ENCODE results near the gene KAZALD1. TPM values are rescaled to one million over a fixed set of nuclear protein-coding genes. Genes with fewer than 3 reads are reported as not detected.

The KAZALD1 gene
- total and polyA plus RNA-seq, 10 of the 15 experiments (the other 5 are each of a cell fraction or from before 2014, with no cell fraction given): 0.10 to 4.3 (median 1.9) TPM

DNA sequence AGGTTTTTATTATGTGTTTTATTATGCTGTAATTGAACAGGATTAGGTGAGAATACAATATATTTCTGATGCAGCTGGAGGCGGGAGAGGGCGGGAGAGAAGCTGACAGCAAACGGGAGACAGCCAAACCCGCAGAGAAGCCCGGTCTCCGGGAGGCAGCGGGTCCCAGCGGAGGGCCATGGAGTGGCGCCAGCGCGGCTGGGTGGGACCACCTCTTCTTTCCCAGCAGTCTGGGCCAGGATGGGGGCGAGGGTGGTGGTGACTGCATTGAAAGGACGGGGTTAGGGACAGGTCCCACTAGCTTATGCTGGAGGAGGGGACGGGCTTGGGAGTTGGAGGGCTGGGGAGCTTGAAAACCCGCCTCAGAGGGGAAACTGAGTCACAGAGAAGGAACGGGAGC lies 14.5 kb upstream of the KAZALD1 start:
- Histone ChIP-seq H3K4me2 (ENCODE audit: control insufficient read depth, insufficient read depth) (no peak overlapping the region), H3K4me3 (no peak overlapping the region), H3K4me1 (ENCODE audit: control insufficient read depth, insufficient read depth, low read length) (peaks cover 11% of the 10 kb centered on the region), H4K20me1 (ENCODE audit: control insufficient read depth, insufficient read depth) (no peaks in the 10 kb centered on the region), H3K27me3 (replicated peaks in 1 of 2; ENCODE audit: control insufficient read depth in 2 of 2, insufficient read depth in 2 of 2, low read length in 1 of 2) (peaks cover 0 to 1% of the 10 kb centered on the region in 2 experiments; a peak in 2 of 4 replicates), H3K79me2 (ENCODE audit: control insufficient read depth, insufficient read depth, low read length) (no peaks in the 10 kb centered on the region), H3K27ac (ENCODE audit: control insufficient read depth, insufficient read depth) (no peak overlapping the region), H3K36me3 (ENCODE audit: control insufficient read depth in 2 of 2, insufficient read depth in 2 of 2, low read length in 1 of 2) (no peaks in the 10 kb centered on the region), H3K9ac (ENCODE audit: control insufficient read depth, insufficient read depth, low read length) (no peak overlapping the region), H2AFZ (ENCODE audit: control insufficient read depth, low read depth, low read length) (no peak overlapping the region), H3K9me3 (replicated peaks; ENCODE audit: control insufficient read depth, insufficient read depth, low read length) (no peaks in the 10 kb centered on the region)
- intact Hi-C loops (cut with micrococcal nuclease; ENCODE audit: unreplicated experiment) (no loop called here), in situ Hi-C loops (cut with MboI) (no loop called here)
- ATAC-seq: no peak
- no peak for FAIRE-seq
- no peak for DNase-seq (ENCODE audit: low read depth, low spot score)
- TF ChIP-seq, protein P1, sequence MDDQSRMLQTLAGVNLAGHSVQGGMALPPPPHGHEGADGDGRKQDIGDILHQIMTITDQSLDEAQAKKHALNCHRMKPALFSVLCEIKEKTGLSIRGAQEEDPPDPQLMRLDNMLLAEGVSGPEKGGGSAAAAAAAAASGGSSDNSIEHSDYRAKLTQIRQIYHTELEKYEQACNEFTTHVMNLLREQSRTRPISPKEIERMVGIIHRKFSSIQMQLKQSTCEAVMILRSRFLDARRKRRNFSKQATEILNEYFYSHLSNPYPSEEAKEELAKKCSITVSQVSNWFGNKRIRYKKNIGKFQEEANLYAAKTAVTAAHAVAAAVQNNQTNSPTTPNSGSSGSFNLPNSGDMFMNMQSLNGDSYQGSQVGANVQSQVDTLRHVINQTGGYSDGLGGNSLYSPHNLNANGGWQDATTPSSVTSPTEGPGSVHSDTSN (IDR thresholded peaks at IDR 0.05; ENCODE audit: insufficient replicate concordance, low read depth, low read length): no peak
- TF ChIP-seq HDAC2 (IDR thresholded peaks at IDR 0.05) (no peak), ELK1 (IDR thresholded peaks at IDR 0.05; ENCODE audit: low read depth, low read length) (no peak), CHD1 (IDR thresholded peaks at IDR 0.05; ENCODE audit: low read depth, low read length) (no peak)
- SMC1A ChIA-PET (ENCODE audit: uncharacterized antibody, unreplicated experiment): no interaction called here
- WGBS (ENCODE audit: insufficient coverage, insufficient replicate concordance, low lambda C conversion rate, missing lambda C conversion rate): 60% methylated on average over 14 of the region's 16 CpGs
- POLR2A ChIA-PET: no interaction called here
- no TSS peak for BruUV-seq (replicated peaks)
- RAD21 ChIA-PET (ENCODE audit: unreplicated experiment): no interaction called here
- CTCF ChIA-PET: interaction anchor here (24.4 kb wide), 1 partner anchor 14 kb away, joined by 885 read pairs; the partner anchor contains the start of gene KAZALD1

All from GM12878 (cell line).